SHP77 (cell line): Measurements from ENCODE around the gene KHNYN.
"Not testable (repeated sequence)": the region's sequence is repeated elsewhere in the genome, so short reads cannot be mapped to it uniquely, and the experiment has no call there.

Experiments used
- DNase-seq, 2 experiments: peaks; one replicate each; lab custom pipeline; 2025; lab: John Stamatoyannopoulos, UW

The KHNYN gene

GRCh38 chr14:24437736-24438067 lies 7.9 kb downstream of the KHNYN start:
- no peak for DNase-seq

- DNase-seq = no peak
These were observed 8.7 kb downstream of the KHNYN start for GRCh38 chr14:24438223-24439097.

DNA sequence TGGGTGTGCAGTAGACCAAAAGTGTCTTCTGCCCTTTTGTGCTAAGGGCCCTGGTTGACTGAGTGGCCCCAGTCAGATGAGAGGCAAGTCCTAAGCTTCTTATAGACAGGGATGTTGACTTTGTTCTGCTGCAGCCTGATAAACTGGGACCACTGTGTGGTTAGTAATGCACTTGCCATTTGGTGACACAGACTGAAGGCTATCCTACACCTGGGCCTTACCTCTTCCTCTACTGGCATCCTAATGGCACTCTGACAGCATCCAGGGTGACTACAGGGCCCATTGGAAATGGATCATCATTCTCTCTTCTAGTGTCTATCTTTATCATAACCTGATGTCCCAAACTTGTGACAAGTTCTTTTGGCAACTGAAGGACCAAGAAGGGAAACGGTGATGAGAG lies 9.5 kb downstream of the KHNYN start:
- DNase-seq = no peak

- no peak for DNase-seq
These were observed 10.3 kb downstream of the KHNYN start for GRCh38 chr14:24439830-24440605.

- DNase-seq = no peak
These were observed 11.0 kb downstream of the KHNYN start for GRCh38 chr14:24440606-24441399.

GRCh38 chr14:24441485-24441884 lies 11.7 kb downstream of the KHNYN start:
- DNase-seq = no peak

DNA sequence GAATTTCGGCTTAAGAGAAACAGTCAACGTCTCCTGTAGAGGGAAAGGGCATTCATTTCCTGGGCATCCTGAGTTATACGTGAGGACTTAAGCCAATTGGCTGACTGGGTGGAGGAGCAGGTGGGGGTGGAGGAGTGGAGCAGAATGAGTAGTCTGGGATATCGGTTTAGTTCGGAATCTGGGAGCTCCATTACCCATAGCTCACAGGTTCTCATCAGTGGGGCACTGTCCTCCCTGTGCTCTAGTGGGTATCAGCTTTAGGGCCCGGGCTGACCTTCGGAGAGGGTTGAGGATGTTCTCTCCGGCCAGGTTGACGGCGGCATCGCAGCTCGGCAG lies 12.1 kb downstream of the KHNYN start:
- DNase-seq = peak in 1 of 2 experiments; percentile 69

DNA sequence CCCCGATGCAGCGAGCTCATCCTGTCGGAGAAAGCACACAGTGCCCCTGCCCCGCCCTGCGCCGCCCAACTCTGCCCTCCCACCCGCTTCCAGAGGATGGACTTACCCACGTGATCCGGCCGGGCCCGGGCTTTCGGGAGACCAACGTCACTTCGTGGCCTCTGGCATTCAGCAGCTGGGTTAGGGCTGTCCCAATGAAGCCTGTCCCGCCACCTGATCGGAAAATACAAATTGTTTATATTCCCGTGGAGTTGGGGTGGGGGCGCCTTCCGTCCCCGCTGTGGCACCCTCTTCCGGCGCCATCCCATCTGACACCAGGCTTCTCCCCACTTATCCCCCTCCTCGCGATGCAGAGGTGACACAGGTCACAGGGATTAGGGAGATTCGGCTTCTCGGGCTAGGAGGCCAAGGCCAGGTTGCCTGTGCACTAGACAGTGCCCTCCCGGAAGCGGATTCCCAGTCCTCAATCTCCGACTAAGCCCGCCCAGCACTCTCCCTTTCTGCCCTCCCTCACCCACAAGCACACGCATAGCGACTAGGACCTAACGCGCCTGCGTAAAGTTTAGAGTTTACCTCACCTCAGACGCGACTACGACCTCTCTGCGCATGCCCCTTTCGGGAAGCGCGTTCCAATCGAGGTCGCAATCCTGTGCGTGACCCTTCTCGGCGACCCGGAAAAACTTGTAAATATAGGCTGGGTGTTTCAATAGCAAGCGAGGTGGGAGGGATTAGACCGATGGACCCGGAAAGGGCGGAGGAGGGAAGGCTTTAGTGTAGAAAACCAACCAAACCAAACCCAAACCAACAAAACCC lies 12.7 kb downstream of the KHNYN start, which contains the start of gene SDR39U1:
Gene SDR39U1 (minus strand): TSS at position 537 of the 813 bp plus-strand sequence. CDS start 7 bp downstream, at position 530.
- peak; percentile 100 for DNase-seq

GRCh38 chr14:24443053-24443665 lies 13.4 kb downstream of the KHNYN start:
- no peak for DNase-seq

DNA sequence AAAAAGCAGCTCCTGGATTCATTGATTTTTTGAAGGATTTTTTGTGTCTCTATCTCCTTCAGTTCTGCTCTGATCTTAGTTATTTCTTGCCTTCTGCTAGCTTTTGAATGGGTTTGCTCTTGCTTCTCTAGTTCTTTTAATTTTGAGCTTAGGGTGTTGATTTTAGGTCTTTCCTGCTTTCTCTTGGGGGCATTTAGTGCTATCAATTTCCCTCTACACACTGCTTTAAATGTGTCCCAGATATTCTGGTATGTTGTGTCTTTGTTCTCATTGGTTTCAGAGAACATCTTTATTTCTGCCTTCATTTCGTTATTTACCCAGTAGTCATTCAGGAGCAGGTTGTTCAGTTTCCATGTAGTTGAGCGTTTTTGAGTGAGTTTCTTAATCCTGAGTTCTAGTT lies 21.1 kb downstream of the KHNYN start:
- DNase-seq = not testable (repeated sequence)

DNA sequence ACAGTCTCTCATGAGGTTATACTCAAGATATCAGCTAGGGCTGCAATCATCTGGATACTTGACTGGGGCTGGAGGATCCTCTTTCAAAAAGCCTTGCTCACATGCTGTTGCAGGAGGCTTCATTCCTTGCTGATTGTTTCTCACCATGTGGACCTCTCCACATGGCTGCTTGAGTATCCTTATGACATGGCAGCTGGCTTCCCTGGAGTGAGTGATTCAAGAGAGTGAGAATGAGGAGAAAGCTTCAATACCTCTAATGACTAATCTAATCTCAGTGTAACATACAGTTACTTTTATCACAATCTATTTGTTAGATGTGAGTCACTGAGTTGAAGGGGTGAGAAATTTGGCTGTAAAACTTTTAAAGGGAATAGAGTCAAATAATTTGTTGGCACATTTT lies 27.2 kb downstream of the KHNYN start:
- no peak for DNase-seq

DNA sequence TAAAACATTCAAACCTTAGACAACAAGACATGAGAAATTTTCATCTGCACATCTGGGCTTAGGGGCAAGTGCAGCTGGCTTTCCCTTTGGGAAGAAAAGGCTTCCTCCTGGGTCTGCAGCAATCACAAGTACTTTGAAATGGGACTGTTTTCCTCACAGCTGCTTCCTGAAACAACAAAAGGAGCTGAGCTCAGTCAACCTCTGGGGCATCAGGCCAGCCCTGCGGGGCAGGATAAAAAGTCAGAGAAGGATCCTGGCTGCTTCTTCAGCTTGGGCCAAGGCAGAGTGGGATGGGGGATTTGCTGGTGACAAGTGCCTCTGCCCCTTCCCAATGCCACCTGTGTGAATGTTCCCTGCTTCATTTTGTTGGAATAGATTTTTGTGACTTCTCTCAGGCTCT lies 29.0 kb downstream of the KHNYN start:
- no peak for DNase-seq

DNA sequence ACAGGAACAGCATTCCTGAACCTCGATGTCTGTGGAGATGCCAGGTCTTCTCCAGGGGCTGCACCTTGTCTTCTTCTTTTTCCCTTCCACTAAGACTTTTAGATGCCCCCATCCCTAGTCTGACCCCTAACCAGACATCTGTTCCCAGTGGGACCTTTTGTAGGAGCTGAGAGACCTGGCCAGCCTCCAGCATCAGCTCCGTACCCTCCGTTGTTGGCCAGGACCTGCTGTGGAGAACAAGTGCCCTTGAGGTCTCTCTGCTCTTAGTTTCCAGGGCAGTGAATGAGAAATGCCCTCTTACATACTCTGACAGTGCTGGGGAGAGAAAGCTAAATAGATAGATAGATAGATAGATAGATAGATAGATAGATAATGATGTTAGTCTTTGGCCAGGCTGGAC lies 29.6 kb downstream of the KHNYN start:
- DNase-seq = no peak

GRCh38 chr14:24461336-24461735 lies 31.6 kb downstream of the KHNYN start:
- DNase-seq = no peak

DNA sequence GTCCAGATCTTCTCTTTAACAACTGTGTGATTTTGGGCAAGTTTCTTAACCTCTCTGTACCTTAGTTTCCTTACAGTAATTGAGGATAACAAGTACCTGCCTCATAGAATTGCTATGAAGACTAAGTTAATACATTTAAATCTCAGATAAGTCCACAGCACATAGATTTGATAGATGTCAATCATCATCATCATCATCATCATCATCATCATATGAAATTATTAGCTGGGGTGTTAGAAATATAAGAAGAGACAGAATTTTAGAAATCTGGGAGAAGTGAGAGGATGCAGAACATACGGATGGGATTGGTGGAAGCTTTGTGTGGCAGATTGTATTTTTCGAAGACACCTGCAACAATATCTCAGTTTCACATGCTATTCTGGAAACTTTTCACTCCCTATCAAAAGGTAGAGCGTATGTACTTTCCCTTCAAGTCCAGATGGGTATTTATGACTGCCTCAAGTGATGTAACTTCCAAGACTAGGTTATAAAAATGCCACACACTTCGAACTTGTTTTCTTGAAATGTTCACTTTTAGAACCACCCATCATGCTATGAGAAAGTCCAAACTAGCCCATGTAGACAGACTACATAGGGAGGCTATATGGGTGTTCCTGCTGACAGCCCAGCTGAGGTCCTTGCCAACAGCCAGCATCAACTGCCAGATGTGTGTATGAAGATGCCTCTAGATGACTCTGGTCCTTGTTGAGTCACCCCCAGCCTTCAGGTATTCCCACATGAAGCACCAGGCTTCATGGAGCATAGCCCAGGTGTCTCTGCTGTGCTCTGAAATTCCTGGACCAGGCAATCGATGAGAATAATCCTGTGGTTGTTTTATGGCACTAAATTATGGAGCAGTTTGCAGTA lies 33.5 kb downstream of the KHNYN start:
- DNase-seq = no peak

- DNase-seq = no peak
These were observed 34.4 kb downstream of the KHNYN start for GRCh38 chr14:24463884-24464785.

GRCh38 chr14:24465368-24465767 lies 35.6 kb downstream of the KHNYN start:
- DNase-seq = no peak

- no peak for DNase-seq
These were observed 36.1 kb downstream of the KHNYN start for GRCh38 chr14:24465805-24466204.

- DNase-seq = not testable (repeated sequence)
These were observed 40.7 kb downstream of the KHNYN start for GRCh38 chr14:24470450-24470849.
